ENCODE data around the gene ASS1. TPM values are rescaled to one million over a fixed set of nuclear protein-coding genes. Genes with fewer than 3 reads are reported as not detected.

The ASS1 gene
- total RNA-seq, 1 experiment from 2014 or later, result 255 TPM

GRCh38 chr9:130472184-130472705 is 27.5 kb downstream of the ASS1 start:
- no peak overlapping the region for H3K4me2 ChIP-seq
- H2AFZ ChIP-seq, result no peak overlapping the region
- no TSS peak for BruUV-seq (replicated peaks)
- H3K9me2 ChIP-seq (ENCODE audit: insufficient read depth), result no peaks in the 10 kb centered on the region
- ChIA-PET CTCF (interaction anchor here (0.6 kb wide), 1 partner anchor 24 kb away, joined by 7 read pairs; no protein-coding TSS in a partner anchor), POLR2A (ENCODE audit: unreplicated experiment) (no interaction called here)
- no peaks in the 10 kb centered on the region for H3K9me3 ChIP-seq (ENCODE audit: insufficient read depth, low read depth)
- no peak overlapping the region for H3K4me3 ChIP-seq
- intact Hi-C loops (cut with micrococcal nuclease; ENCODE audit: unreplicated experiment), result no loop called here
- H3K27ac ChIP-seq, result no peak overlapping the region
- DNase-seq, result no peak
- H3F3A ChIP-seq (ENCODE audit: insufficient read depth, low read depth), result no peaks in the 10 kb centered on the region
- no peaks in the 10 kb centered on the region for H3K27me3 ChIP-seq (ENCODE audit: insufficient read depth, low read depth)
- H4K20me1 ChIP-seq (ENCODE audit: insufficient read depth), result no peaks in the 10 kb centered on the region
- H3K4me1 ChIP-seq (replicated peaks; ENCODE audit: insufficient read depth), result no peaks in the 10 kb centered on the region
- no peaks in the 10 kb centered on the region for H3K36me3 ChIP-seq (ENCODE audit: low read depth)
- no peak for TF ChIP-seq EZH2 (IDR thresholded peaks at IDR 0.05; ENCODE audit: low read depth)
- TF ChIP-seq CTCF (conservative IDR thresholded peaks at IDR 0.05), result no peak
- no peaks in the 10 kb centered on the region for H3K79me2 ChIP-seq (ENCODE audit: low read depth)

- no peak overlapping the region for H2AFZ ChIP-seq
- H4K20me1 ChIP-seq (ENCODE audit: insufficient read depth), result no peaks in the 10 kb centered on the region
- H3K36me3 ChIP-seq (ENCODE audit: low read depth), result no peaks in the 10 kb centered on the region
- no peak overlapping the region for H3K4me3 ChIP-seq
- no peaks in the 10 kb centered on the region for H3K4me1 ChIP-seq (replicated peaks; ENCODE audit: insufficient read depth)
- H3K9me2 ChIP-seq (ENCODE audit: insufficient read depth), result no peaks in the 10 kb centered on the region
- ChIA-PET CTCF (interaction anchor here (0.6 kb wide), 1 partner anchor 213 kb away, joined by 3 read pairs; no protein-coding TSS in a partner anchor), POLR2A (ENCODE audit: unreplicated experiment) (no interaction called here)
- H3K27me3 ChIP-seq (ENCODE audit: insufficient read depth, low read depth), result no peaks in the 10 kb centered on the region
- intact Hi-C loops (cut with micrococcal nuclease; ENCODE audit: unreplicated experiment), result no loop called here
- no peak for DNase-seq
- no peak for TF ChIP-seq EZH2 (IDR thresholded peaks at IDR 0.05; ENCODE audit: low read depth)
- TF ChIP-seq CTCF (conservative IDR thresholded peaks at IDR 0.05), result no peak
- H3K9me3 ChIP-seq (ENCODE audit: insufficient read depth, low read depth), result no peaks in the 10 kb centered on the region
- H3K79me2 ChIP-seq (ENCODE audit: low read depth), result no peaks in the 10 kb centered on the region
- no peak overlapping the region for H3K4me2 ChIP-seq
- BruUV-seq (replicated peaks), result no TSS peak
- no peaks in the 10 kb centered on the region for H3F3A ChIP-seq (ENCODE audit: insufficient read depth, low read depth)
- H3K27ac ChIP-seq, result no peak overlapping the region
Observed at GRCh38 chr9:130473009-130473408, 28.2 kb downstream of the ASS1 start.

GRCh38 chr9:130473566-130473965 is 28.8 kb downstream of the ASS1 start:
- ChIA-PET POLR2A (ENCODE audit: unreplicated experiment) (no interaction called here), CTCF (interaction anchor here (0.6 kb wide), 1 partner anchor 212 kb away, joined by 3 read pairs; no protein-coding TSS in a partner anchor)
- intact Hi-C loops (cut with micrococcal nuclease; ENCODE audit: unreplicated experiment), result no loop called here
- no peaks in the 10 kb centered on the region for H3K79me2 ChIP-seq (ENCODE audit: low read depth)
- no peak overlapping the region for H2AFZ ChIP-seq
- no peak overlapping the region for H3K4me2 ChIP-seq
- no TSS peak for BruUV-seq (replicated peaks)
- H3K27me3 ChIP-seq (ENCODE audit: insufficient read depth, low read depth), result no peaks in the 10 kb centered on the region
- no peaks in the 10 kb centered on the region for H3K4me1 ChIP-seq (replicated peaks; ENCODE audit: insufficient read depth)
- no peaks in the 10 kb centered on the region for H4K20me1 ChIP-seq (ENCODE audit: insufficient read depth)
- no peak overlapping the region for H3K27ac ChIP-seq
- TF ChIP-seq CTCF (conservative IDR thresholded peaks at IDR 0.05) (no peak), EZH2 (IDR thresholded peaks at IDR 0.05; ENCODE audit: low read depth) (no peak)
- no peak overlapping the region for H3K4me3 ChIP-seq
- no peaks in the 10 kb centered on the region for H3K9me2 ChIP-seq (ENCODE audit: insufficient read depth)
- no peaks in the 10 kb centered on the region for H3F3A ChIP-seq (ENCODE audit: insufficient read depth, low read depth)
- H3K9me3 ChIP-seq (ENCODE audit: insufficient read depth, low read depth), result no peaks in the 10 kb centered on the region
- H3K36me3 ChIP-seq (ENCODE audit: low read depth), result no peaks in the 10 kb centered on the region
- no peak for DNase-seq

Measured in PC-9 (cell line).